A673 (cell line): ENCODE data around the gene GEN1. TPM values are rescaled to one million over a fixed set of nuclear protein-coding genes. Genes with fewer than 3 reads are reported as not detected.

Experiments used
- Bru-seq: library from RNA; stranded (reverse); fragments of 400-500 nt; gene quantifications from one replicate; lab custom pipeline; 2021; lab: Mats Ljungman, UMichigan
- BruChase-seq, 2 experiments: library from RNA; stranded (reverse); fragments of 400-500 nt; gene quantifications; one replicate each; lab custom pipeline; 2021; lab: Mats Ljungman, UMichigan
- BruUV-seq: library from RNA; stranded (reverse); fragments of 400-500 nt; replicated peaks from 2 replicates; lab custom pipeline; 2021; lab: Mats Ljungman, UMichigan
- CTCF ChIA-PET: fragments of 300-600 bp; sonication (Branson Sonifier 250); formaldehyde crosslinking; loops from one replicate; lab custom pipeline; 2022; ENCODE audit warnings: antibody characterized with exemption; lab: Charles Lee
- POLR2A ChIA-PET: fragments of 300-600 bp; sonication (Branson Sonifier 250); formaldehyde crosslinking; loops from one replicate; lab custom pipeline; 2022; ENCODE audit warnings: antibody characterized with exemption; ENCODE audit not compliant: low non-redundant PET; lab: Charles Lee
- DNase-seq: peaks from one replicate; pipeline ENCODE4 v3.0.0-alpha.2; 2015; ENCODE audit warnings: low spot score
- H3K27ac ChIP-seq: fragments of 200-600 bp; sonication (generic); 2 replicates; pipeline ENCODE4 v1.5.1; 2016; ENCODE audit warnings: mixed run types, low read depth, mild to moderate bottlenecking, mixed read lengths, antibody characterized with exemption, low read length; ENCODE audit not compliant: poor library complexity, severe bottlenecking
- H3K27me3 ChIP-seq: fragments of 200-600 bp; sonication (generic); replicated peaks from 2 replicates; pipeline ENCODE4 v1.6.1; 2017; ENCODE audit warnings: mixed run types, low read depth, mild to moderate bottlenecking, mixed read lengths, antibody characterized with exemption, low read length; ENCODE audit not compliant: insufficient read depth, poor library complexity
- H3K36me3 ChIP-seq: fragments of 200-600 bp; sonication (generic); 2 replicates; pipeline ENCODE4 v1.6.1; 2016; ENCODE audit warnings: mixed run types, mild to moderate bottlenecking, mixed read lengths, antibody characterized with exemption, low read length; ENCODE audit not compliant: insufficient read depth, poor library complexity, severe bottlenecking
- H3K4me1 ChIP-seq: fragments of 200-600 bp; sonication (generic); 2 replicates; pipeline ENCODE4 v1.6.1; 2017; ENCODE audit warnings: mixed run types, mild to moderate bottlenecking, mixed read lengths, antibody characterized with exemption, low read length; ENCODE audit not compliant: insufficient read depth, poor library complexity, severe bottlenecking
- H3K4me3 ChIP-seq: fragments of 200-600 bp; sonication (generic); 2 replicates; pipeline ENCODE4 v1.5.1; 2016; ENCODE audit warnings: low read depth, mixed run types, mild to moderate bottlenecking, mixed read lengths, low read length; ENCODE audit not compliant: poor library complexity, severe bottlenecking
- H3K9me3 ChIP-seq: fragments of 200-600 bp; sonication (generic); 2 replicates; pipeline ENCODE4 v1.6.1; 2016; ENCODE audit warnings: mixed run types, low read depth, mild to moderate bottlenecking, mixed read lengths, antibody characterized with exemption, low read length; ENCODE audit not compliant: poor library complexity, severe bottlenecking
- EZH2 ChIP-seq: fragments of 200-600 bp; sonication (generic); IDR thresholded peaks from 2 replicates; pipeline ENCODE4 v1.6.1; 2017; ENCODE audit warnings: borderline replicate concordance, low read depth, mild to moderate bottlenecking, mixed read lengths, antibody characterized with exemption, low read length; ENCODE audit not compliant: poor library complexity, severe bottlenecking
- intact Hi-C: fragments of 100-400 bp; cut with micrococcal nuclease; formaldehyde crosslinking; loops from one replicate; pipeline ENCODE4 v1.10.0; 2022; ENCODE audit not compliant: unreplicated experiment
- long read RNA-seq: library from polyadenylated mRNA; stranded (forward); transcript quantifications from one replicate; pipeline ENCODE4 v2.0.0, GENCODE V29; 2022
- total RNA-seq: library from RNA; stranded (reverse); gene quantifications from 2 replicates; pipeline ENCODE4 v1.2.3, GENCODE V29; 2021
- TF ChIP-seq, protein P1 (sequence below): fragments of 300-800, 200-600 bp; sonication (generic); conservative IDR thresholded peaks from 2 replicates; pipeline ENCODE4 v1.5.1; 2017; ENCODE audit warnings: low read depth, mild to moderate bottlenecking, antibody characterized with exemption, low read length, moderate library complexity, mixed read lengths

Gene GEN1, protein sequence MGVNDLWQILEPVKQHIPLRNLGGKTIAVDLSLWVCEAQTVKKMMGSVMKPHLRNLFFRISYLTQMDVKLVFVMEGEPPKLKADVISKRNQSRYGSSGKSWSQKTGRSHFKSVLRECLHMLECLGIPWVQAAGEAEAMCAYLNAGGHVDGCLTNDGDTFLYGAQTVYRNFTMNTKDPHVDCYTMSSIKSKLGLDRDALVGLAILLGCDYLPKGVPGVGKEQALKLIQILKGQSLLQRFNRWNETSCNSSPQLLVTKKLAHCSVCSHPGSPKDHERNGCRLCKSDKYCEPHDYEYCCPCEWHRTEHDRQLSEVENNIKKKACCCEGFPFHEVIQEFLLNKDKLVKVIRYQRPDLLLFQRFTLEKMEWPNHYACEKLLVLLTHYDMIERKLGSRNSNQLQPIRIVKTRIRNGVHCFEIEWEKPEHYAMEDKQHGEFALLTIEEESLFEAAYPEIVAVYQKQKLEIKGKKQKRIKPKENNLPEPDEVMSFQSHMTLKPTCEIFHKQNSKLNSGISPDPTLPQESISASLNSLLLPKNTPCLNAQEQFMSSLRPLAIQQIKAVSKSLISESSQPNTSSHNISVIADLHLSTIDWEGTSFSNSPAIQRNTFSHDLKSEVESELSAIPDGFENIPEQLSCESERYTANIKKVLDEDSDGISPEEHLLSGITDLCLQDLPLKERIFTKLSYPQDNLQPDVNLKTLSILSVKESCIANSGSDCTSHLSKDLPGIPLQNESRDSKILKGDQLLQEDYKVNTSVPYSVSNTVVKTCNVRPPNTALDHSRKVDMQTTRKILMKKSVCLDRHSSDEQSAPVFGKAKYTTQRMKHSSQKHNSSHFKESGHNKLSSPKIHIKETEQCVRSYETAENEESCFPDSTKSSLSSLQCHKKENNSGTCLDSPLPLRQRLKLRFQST
- total RNA-seq (33.6 and 36.0 TPM in 2 replicates), Bru-seq, nascent RNA (percentile 92 among the genes with signal in this experiment), BruChase-seq, experiment 1, labeled RNA remaining after a 2-hour chase (percentile 94 among the genes with signal in this experiment), BruChase-seq, experiment 2, labeled RNA remaining after a 6-hour chase (percentile 75 among the genes with signal in this experiment)
- long read RNA-seq, full-length matches to known transcripts = 10 of 20 reads
- long read RNA-seq, partial matches to known transcripts = 1 of 20 reads
- long read RNA-seq, other reads (novel, unspliced or antisense) = 9 of 20 reads

DNA sequence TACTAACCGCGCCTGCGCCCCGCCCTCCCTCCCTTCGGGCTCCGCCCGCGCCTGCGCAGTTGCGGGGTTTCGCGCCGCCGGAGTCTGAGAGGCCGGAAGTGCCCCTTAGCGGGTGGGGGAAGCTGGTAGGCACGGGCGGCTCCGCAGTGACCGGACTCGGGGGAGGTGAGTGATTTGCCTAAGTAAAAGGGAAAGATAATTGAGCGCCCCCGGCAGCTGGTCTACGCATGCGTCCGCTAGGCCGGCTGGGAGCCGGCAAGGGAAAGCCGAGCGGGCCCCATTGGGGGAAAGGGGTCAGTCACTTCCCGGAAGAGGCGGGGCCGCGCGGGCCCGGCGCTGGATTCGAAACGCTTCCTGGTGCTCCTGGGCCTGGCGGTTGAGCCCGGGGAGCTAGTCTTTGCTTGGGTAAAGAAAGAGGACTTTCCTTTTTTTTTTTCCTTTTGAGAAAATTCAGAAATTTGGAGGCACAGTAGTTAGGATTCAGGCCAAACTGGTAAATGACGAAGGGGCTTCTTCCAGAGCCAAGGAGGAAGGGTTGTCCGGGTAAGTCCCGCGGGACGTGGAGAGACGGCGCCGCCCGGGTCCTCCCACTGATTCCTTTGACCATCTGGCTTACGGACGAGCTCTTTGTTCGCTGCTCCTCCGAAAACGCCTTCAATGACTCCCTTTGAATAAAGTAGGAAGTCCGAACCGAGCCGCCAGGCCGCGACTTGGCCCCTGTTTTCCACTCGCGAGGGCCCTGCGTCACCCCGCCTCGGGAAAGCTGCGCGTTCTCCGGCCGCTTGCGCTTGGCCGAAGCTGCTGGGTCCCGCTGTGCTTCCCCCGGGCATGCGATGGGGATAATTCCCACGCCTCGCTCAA, at the start of gene GEN1, which contains the start of gene SMC6:
Gene GEN1 (plus strand): TSS at position 336 of the 861 bp plus-strand sequence. CDS start 5,806 bp downstream, outside the sequence.
Gene SMC6 (minus strand): TSS at position 8 of the 861 bp plus-strand sequence. CDS start 7,864 bp downstream, outside the sequence.
- Histone ChIP-seq H3K27me3 (no peaks in the 10 kb centered on the region), H3K9me3 (no peaks in the 10 kb centered on the region), H3K4me1 (peaks cover 47% of the 10 kb centered on the region), H3K4me3 (peak within 1 kb of the TSS; percentile 93), H3K36me3 (no peaks in the 10 kb centered on the region), H3K27ac (peak within 1 kb of the TSS; percentile 93)
- intact Hi-C loops = no loop called here
- DNase-seq = peak; percentile 99
- TF ChIP-seq, protein P1, sequence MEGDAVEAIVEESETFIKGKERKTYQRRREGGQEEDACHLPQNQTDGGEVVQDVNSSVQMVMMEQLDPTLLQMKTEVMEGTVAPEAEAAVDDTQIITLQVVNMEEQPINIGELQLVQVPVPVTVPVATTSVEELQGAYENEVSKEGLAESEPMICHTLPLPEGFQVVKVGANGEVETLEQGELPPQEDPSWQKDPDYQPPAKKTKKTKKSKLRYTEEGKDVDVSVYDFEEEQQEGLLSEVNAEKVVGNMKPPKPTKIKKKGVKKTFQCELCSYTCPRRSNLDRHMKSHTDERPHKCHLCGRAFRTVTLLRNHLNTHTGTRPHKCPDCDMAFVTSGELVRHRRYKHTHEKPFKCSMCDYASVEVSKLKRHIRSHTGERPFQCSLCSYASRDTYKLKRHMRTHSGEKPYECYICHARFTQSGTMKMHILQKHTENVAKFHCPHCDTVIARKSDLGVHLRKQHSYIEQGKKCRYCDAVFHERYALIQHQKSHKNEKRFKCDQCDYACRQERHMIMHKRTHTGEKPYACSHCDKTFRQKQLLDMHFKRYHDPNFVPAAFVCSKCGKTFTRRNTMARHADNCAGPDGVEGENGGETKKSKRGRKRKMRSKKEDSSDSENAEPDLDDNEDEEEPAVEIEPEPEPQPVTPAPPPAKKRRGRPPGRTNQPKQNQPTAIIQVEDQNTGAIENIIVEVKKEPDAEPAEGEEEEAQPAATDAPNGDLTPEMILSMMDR = no peak
- no peak for TF ChIP-seq EZH2
- POLR2A ChIA-PET = no interaction called here
- CTCF ChIA-PET = interaction anchor here (0.7 kb wide), 2 partner anchors 37 to 83 kb away, joined by 4 to 5 read pairs; no protein-coding TSS in a partner anchor
- no TSS peak for BruUV-seq

DNA sequence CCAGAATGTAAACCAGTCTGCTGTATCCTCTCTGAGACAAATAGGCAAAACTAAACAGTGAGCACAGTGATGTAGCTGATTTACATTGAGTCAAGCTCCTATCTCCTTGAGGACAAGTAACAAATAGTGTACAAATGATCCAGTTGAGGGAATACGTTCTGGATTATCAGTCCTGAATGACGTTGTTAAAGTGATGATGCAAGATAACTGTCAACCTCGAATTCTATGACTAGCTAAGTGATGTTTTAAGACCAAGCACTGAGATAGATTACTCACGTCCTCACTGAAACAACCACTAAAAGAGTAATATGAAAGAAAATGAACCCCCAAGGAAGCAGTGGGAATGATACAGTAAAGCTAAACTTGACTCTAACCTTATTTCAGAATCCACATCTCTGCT, 47.1 kb upstream of the GEN1 start:
- intact Hi-C loops = no loop called here
- Histone ChIP-seq H3K4me1 (no peaks in the 10 kb centered on the region), H3K27me3 (no peaks in the 10 kb centered on the region), H3K36me3 (peaks cover 65% of the 10 kb centered on the region), H3K9me3 (no peaks in the 10 kb centered on the region), H3K4me3 (no peak overlapping the region), H3K27ac (no peak overlapping the region)
- DNase-seq = no peak
- ChIA-PET CTCF (no interaction called here), POLR2A (no interaction called here)
- TF ChIP-seq EZH2 = no peak
- TF ChIP-seq, protein P1 = no peak
- BruUV-seq = no TSS peak
